SK-N-SH (cell line): ENCODE measurements around the gene HFE. TPM values are rescaled to one million over a fixed set of nuclear protein-coding genes. Genes with fewer than 3 reads are reported as not detected.

Experiments used
- CTCF ChIA-PET: fragments of 300-600, 350-600 bp; formaldehyde crosslinking; extraction: SDS; loops from one replicate; lab custom pipeline; 2021; lab: Yijun Ruan, JAX
- POLR2A ChIA-PET: fragments of 350-600 bp; sonication (Branson Sonifier 250); formaldehyde crosslinking; extraction: SDS; loops from one replicate; lab custom pipeline; 2020; ENCODE audit warnings: antibody characterized with exemption, inconsistent platforms; lab: Yijun Ruan, JAX
- DNase-seq: peaks from one replicate; pipeline ENCODE4 v3.0.0; 2012
- H2AFZ ChIP-seq: fragments of 200-600 bp; sonication (generic); 2 replicates; pipeline ENCODE4 v1.8.1; 2016; ENCODE audit warnings: antibody characterized with exemption, mild to moderate bottlenecking, low read depth
- H3F3A ChIP-seq: fragments of 200-600 bp; sonication (generic); replicated peaks from 2 replicates; pipeline ENCODE3; 2016; ENCODE audit warnings: antibody characterized with exemption, mild to moderate bottlenecking; ENCODE audit not compliant: insufficient read depth
- H3K27ac ChIP-seq, 2 experiments: fragments of 200-500 bp in 1 of 2; fragments of 200-600 bp in 1 of 2; sonication (Bioruptor generic) in 1 of 2; sonication (generic), shearing (Covaris generic) in 1 of 2; 2 replicates each; pipeline versions ENCODE4 v1.5.1 to v1.6.1; 2014 to 2016; ENCODE audit warnings: low read depth in 2 of 2, inconsistent platforms in 1 of 2, low read length in 1 of 2, mild to moderate bottlenecking in 1 of 2, mixed read lengths in 1 of 2
- H3K27me3 ChIP-seq: fragments of 200-600 bp; sonication (generic), shearing (Covaris generic); 2 replicates; pipeline ENCODE4 v1.6.1; 2016; ENCODE audit warnings: mixed run types; ENCODE audit not compliant: insufficient read depth
- H3K36me3 ChIP-seq, 2 experiments: fragments of 200-500 bp in 1 of 2; fragments of 200-600 bp in 1 of 2; sonication (Bioruptor generic) in 1 of 2; sonication (generic) in 1 of 2; replicated peaks in 1 of 2; 2 replicates each; pipeline versions ENCODE3 to v1.5.1; 2014 to 2016; ENCODE audit warnings: low read length in 1 of 2, mild to moderate bottlenecking in 1 of 2; ENCODE audit not compliant: insufficient read depth in 2 of 2, control insufficient read depth in 1 of 2
- H3K4me1 ChIP-seq, 2 experiments: fragments of 200-500 bp in 1 of 2; fragments of 200-600 bp in 1 of 2; sonication (Bioruptor generic) in 1 of 2; sonication (generic), shearing (Covaris generic) in 1 of 2; 2 replicates each; pipeline versions ENCODE4 v1.5.1 to v1.6.1; 2014 to 2016; ENCODE audit warnings: low read depth in 1 of 2, low read length in 1 of 2, mixed run types in 1 of 2; ENCODE audit not compliant: insufficient read depth in 2 of 2, control insufficient read depth in 1 of 2
- H3K4me2 ChIP-seq: fragments of 200-600 bp; sonication (generic), shearing (Covaris generic); 2 replicates; pipeline ENCODE4 v1.6.1; 2017; ENCODE audit warnings: mixed run types
- H3K4me3 ChIP-seq, 2 experiments: fragments of 200-500 bp in 1 of 2; fragments of 200-600 bp in 1 of 2; sonication (Bioruptor generic) in 1 of 2; sonication (generic), shearing (Covaris generic) in 1 of 2; 2 replicates each; pipeline versions ENCODE4 v1.5.1 to v1.8.1; 2014 to 2016; ENCODE audit warnings: low read depth in 2 of 2, inconsistent platforms in 1 of 2, low read length in 1 of 2, mild to moderate bottlenecking in 1 of 2, mixed read lengths in 1 of 2, moderate library complexity in 1 of 2
- H3K79me2 ChIP-seq: fragments of 200-600 bp; sonication (generic); 2 replicates; pipeline ENCODE4 v1.8.1; 2017; ENCODE audit warnings: mild to moderate bottlenecking; ENCODE audit not compliant: insufficient read depth
- H3K9ac ChIP-seq: fragments of 200-600 bp; sonication (generic); 2 replicates; pipeline ENCODE4 v1.6.1; 2017; ENCODE audit warnings: mixed run types
- H3K9me2 ChIP-seq: fragments of 200-600 bp; sonication (generic); 2 replicates; pipeline ENCODE4 v1.6.1; 2017; ENCODE audit warnings: mixed run types
- H3K9me3 ChIP-seq: fragments of 200-600 bp; sonication (generic); 2 replicates; pipeline ENCODE4 v1.6.1; 2017; ENCODE audit warnings: mixed run types, mild to moderate bottlenecking, moderate library complexity
- H4K20me1 ChIP-seq: fragments of 200-600 bp; sonication (generic); 2 replicates; pipeline ENCODE4 v1.6.1; 2017; ENCODE audit warnings: mild to moderate bottlenecking, mixed run types; ENCODE audit not compliant: insufficient read depth
- CTCF ChIP-seq: fragments of 200-600 bp; sonication (generic); IDR thresholded peaks from 2 replicates; pipeline ENCODE4 v1.6.1; 2017; ENCODE audit warnings: antibody characterized with exemption, mild to moderate bottlenecking, moderate library complexity
- EP300 ChIP-seq, 2 experiments: IDR thresholded peaks; 2 replicates each; pipeline versions ENCODE4 v1.4.0 to v1.6.1; 2012; ENCODE audit warnings: borderline replicate concordance in 1 of 2, low read depth in 1 of 2, low read length in 1 of 2
- EZH2phosphoT487 ChIP-seq: fragments of 200-600 bp; sonication (generic); IDR thresholded peaks from 2 replicates; pipeline ENCODE4 v1.6.1; 2017; ENCODE audit warnings: low read depth, mixed run types, mild to moderate bottlenecking, antibody characterized with exemption, moderate library complexity, borderline replicate concordance
- MEF2A ChIP-seq: IDR thresholded peaks from 2 replicates; pipeline ENCODE4 v1.4.0; 2012; ENCODE audit warnings: low read depth, borderline replicate concordance
- MXI1 ChIP-seq: IDR thresholded peaks from 2 replicates; pipeline ENCODE4 v1.6.1; 2012; ENCODE audit warnings: mild to moderate bottlenecking, low read depth, low read length, improper control_type of control experiment
- NRF1 ChIP-seq: IDR thresholded peaks from 2 replicates; pipeline ENCODE4 v1.6.1; 2012; ENCODE audit warnings: low read depth, mild to moderate bottlenecking, low read length
- PBX3 ChIP-seq: IDR thresholded peaks from 2 replicates; pipeline ENCODE4; 2012
- POLR2AphosphoS5 ChIP-seq: IDR thresholded peaks from 2 replicates; pipeline ENCODE4 v1.6.1; 2012; ENCODE audit warnings: low read depth, low read length
- RAD21 ChIP-seq: IDR thresholded peaks from 2 replicates; pipeline ENCODE4 v1.6.1; 2012; ENCODE audit warnings: mild to moderate bottlenecking, low read length
- REST ChIP-seq: IDR thresholded peaks from 2 replicates; pipeline ENCODE4 v1.6.1; 2012; ENCODE audit warnings: mild to moderate bottlenecking, low read depth, low read length, moderate library complexity
- USF1 ChIP-seq: IDR thresholded peaks from 2 replicates; pipeline ENCODE4 v1.4.0; 2012; ENCODE audit warnings: low read depth, borderline replicate concordance
- USF2 ChIP-seq: fragments of 150-350 bp; IDR thresholded peaks from 2 replicates; pipeline ENCODE4 v1.6.1; 2017; ENCODE audit warnings: antibody characterized with exemption, low read length, low read depth, borderline replicate concordance
- WGBS: methylation state at CpG from one replicate; pipeline ENCODE4 v1.1.6; 2017; ENCODE audit warnings: low lambda C conversion rate; 5-methylcytosine and 5-hydroxymethylcytosine counted together
- polyA plus RNA-seq, 3 experiments: library from polyadenylated mRNA; depleted of rRNA; stranded (reverse); fragments of >200 nt; gene quantifications; 2 replicates each; pipeline ENCODE4 v1.2.3, GENCODE V29; 2012

The HFE gene
- polyA plus RNA-seq, 1 of the 3 experiments (the other 2 are of a cell fraction) = not detected

- Histone ChIP-seq H3F3A (no peaks in the 10 kb centered on the region), H3K4me2 (no peak overlapping the region), H3K36me3 (no peaks in the 10 kb centered on the region), H3K9me2 (no peaks in the 10 kb centered on the region), H4K20me1 (no peaks in the 10 kb centered on the region), H3K79me2 (no peaks in the 10 kb centered on the region), H3K27ac (no peak overlapping the region), H3K9ac (no peak overlapping the region), H3K9me3 (no peaks in the 10 kb centered on the region), H3K4me1 (no peaks in the 10 kb centered on the region; a peak in 1 of 4 replicates), H3K4me3 (no peak overlapping the region), H3K27me3 (no peaks in the 10 kb centered on the region), H2AFZ (no peak overlapping the region)
- TF ChIP-seq USF1 (no peak), EZH2phosphoT487 (no peak), RAD21 (no peak), REST (no peak), MEF2A (no peak), PBX3 (no peak), CTCF (no peak), USF2 (no peak), POLR2AphosphoS5 (no peak), MXI1 (no peak), NRF1 (no peak), EP300 (IDR thresholded peaks at IDR 0.05; ENCODE audit: borderline replicate concordance in 1 of 2, low read depth in 1 of 2, low read length in 1 of 2) (no peak)
- 100% methylated on average over 3 of the region's 3 CpGs for WGBS
- ChIA-PET CTCF (interaction anchor here (5.0 to 20.9 kb wide), 2 partner anchors 12 to 21 kb away, joined by 45 to 660 read pairs; a partner anchor contains a TSS), POLR2A (no interaction called here)
- DNase-seq = no peak
Measured at GRCh38 chr6:26086211-26086610, 1.0 kb upstream of the HFE start.
